ENCODE results near the gene ATPAF1.

DNA sequence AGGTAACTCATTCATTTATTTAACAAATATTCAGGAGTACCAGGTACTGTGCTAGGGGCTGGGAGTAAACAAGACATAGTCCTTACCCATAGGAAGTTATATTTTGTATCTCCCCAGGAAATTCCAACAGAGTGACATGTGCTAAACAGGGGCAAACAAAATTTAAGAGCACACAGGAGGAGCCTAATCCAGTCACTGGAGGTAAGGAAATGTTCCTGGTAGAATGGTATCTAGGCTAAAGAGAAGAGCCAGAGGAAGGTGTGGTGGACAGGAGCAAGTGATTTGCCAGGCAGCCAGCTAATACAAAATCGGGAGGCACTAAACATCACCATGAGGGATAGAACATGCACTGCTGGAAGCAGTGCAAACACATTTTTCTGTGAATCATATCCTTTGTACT, 13.9 kb upstream of the ATPAF1 start:
- TF ChIP-seq EP300 (IDR thresholded peaks at IDR 0.05; ENCODE audit: borderline replicate concordance) (no peak), TAF1 (IDR thresholded peaks at IDR 0.05; ENCODE audit: low read depth) (no peak), FOXM1 (IDR thresholded peaks at IDR 0.05; ENCODE audit: borderline replicate concordance, low read depth) (no peak), RAD21 (IDR thresholded peaks at IDR 0.05; ENCODE audit: low read depth) (no peak), CEBPB (IDR thresholded peaks at IDR 0.05) (no peak), YY1 (IDR thresholded peaks at IDR 0.05; ENCODE audit: low read depth) (no peak), EGR1 (IDR thresholded peaks at IDR 0.05) (no peak), TEAD4 (IDR thresholded peaks at IDR 0.05) (no peak), ZBTB7A (IDR thresholded peaks at IDR 0.05; ENCODE audit: low read depth) (no peak), TCF12 (IDR thresholded peaks at IDR 0.05; ENCODE audit: low read depth) (no peak), CREB1 (IDR thresholded peaks at IDR 0.05; ENCODE audit: low read depth) (no peak)
- TF ChIP-seq, protein P1, sequence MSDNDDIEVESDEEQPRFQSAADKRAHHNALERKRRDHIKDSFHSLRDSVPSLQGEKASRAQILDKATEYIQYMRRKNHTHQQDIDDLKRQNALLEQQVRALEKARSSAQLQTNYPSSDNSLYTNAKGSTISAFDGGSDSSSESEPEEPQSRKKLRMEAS (IDR thresholded peaks at IDR 0.05): no peak
- TF ChIP-seq, protein P2, sequence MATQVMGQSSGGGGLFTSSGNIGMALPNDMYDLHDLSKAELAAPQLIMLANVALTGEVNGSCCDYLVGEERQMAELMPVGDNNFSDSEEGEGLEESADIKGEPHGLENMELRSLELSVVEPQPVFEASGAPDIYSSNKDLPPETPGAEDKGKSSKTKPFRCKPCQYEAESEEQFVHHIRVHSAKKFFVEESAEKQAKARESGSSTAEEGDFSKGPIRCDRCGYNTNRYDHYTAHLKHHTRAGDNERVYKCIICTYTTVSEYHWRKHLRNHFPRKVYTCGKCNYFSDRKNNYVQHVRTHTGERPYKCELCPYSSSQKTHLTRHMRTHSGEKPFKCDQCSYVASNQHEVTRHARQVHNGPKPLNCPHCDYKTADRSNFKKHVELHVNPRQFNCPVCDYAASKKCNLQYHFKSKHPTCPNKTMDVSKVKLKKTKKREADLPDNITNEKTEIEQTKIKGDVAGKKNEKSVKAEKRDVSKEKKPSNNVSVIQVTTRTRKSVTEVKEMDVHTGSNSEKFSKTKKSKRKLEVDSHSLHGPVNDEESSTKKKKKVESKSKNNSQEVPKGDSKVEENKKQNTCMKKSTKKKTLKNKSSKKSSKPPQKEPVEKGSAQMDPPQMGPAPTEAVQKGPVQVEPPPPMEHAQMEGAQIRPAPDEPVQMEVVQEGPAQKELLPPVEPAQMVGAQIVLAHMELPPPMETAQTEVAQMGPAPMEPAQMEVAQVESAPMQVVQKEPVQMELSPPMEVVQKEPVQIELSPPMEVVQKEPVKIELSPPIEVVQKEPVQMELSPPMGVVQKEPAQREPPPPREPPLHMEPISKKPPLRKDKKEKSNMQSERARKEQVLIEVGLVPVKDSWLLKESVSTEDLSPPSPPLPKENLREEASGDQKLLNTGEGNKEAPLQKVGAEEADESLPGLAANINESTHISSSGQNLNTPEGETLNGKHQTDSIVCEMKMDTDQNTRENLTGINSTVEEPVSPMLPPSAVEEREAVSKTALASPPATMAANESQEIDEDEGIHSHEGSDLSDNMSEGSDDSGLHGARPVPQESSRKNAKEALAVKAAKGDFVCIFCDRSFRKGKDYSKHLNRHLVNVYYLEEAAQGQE (IDR thresholded peaks at IDR 0.05; ENCODE audit: low read depth): no peak
- TF ChIP-seq, protein P3, sequence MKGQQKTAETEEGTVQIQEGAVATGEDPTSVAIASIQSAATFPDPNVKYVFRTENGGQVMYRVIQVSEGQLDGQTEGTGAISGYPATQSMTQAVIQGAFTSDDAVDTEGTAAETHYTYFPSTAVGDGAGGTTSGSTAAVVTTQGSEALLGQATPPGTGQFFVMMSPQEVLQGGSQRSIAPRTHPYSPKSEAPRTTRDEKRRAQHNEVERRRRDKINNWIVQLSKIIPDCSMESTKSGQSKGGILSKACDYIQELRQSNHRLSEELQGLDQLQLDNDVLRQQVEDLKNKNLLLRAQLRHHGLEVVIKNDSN (IDR thresholded peaks at IDR 0.05): no peak
